ENCODE measurements around the gene KAT6B. TPM values are rescaled to one million over a fixed set of nuclear protein-coding genes. Genes with fewer than 3 reads are reported as not detected.

The KAT6B gene
- total and polyA plus RNA-seq, 2 of the 8 experiments (the other 6 are each of a cell fraction or from before 2014, with no cell fraction given), result 7.3 to 30.8 TPM

- H2BK12ac ChIP-seq (ENCODE audit: low read depth, low read length), result no peak overlapping the region
- no peak overlapping the region for H2AFZ ChIP-seq (ENCODE audit: low read length)
- H2AK5ac ChIP-seq (ENCODE audit: low read depth, low read length), result no peak overlapping the region
- H3K14ac ChIP-seq (ENCODE audit: insufficient read length), result no peak overlapping the region
- ChIA-PET POLR2A (ENCODE audit: partially characterized antibody) (interaction anchor here (0.6 kb wide), 1 partner anchor 91 kb away, joined by 3 read pairs; no protein-coding TSS in a partner anchor), CTCF (ENCODE audit: partially characterized antibody) (interaction anchor here (1.5 kb wide), 1 partner anchor 147 kb away, joined by 3 read pairs; no protein-coding TSS in a partner anchor)
- no peak overlapping the region for H3K4me2 ChIP-seq (ENCODE audit: insufficient read depth in 1 of 2, low read depth in 2 of 2, low read length in 2 of 2)
- H4K91ac ChIP-seq (replicated peaks; ENCODE audit: insufficient read length, low read length), result no peak overlapping the region
- H3K79me2 ChIP-seq (ENCODE audit: control insufficient read depth in 1 of 2, insufficient read depth in 2 of 2, low read length in 2 of 2), result peaks cover 3 to 34% of the 10 kb centered on the region in 2 experiments; a peak in 2 of 4 replicates
- no peak overlapping the region for H3K4ac ChIP-seq (replicated peaks; ENCODE audit: insufficient read length, low read depth, low read length)
- peaks cover 0 to 1% of the 10 kb centered on the region in 2 experiments for H4K20me1 ChIP-seq (replicated peaks in 1 of 2; ENCODE audit: control insufficient read depth in 1 of 2, insufficient read depth in 2 of 2, low read length in 2 of 2)
- H3K23ac ChIP-seq (ENCODE audit: insufficient read length), result no peak overlapping the region
- no peak overlapping the region for H2BK15ac ChIP-seq (ENCODE audit: low read length)
- no peak overlapping the region for H3K56ac ChIP-seq (replicated peaks; ENCODE audit: insufficient read length, low read depth, low read length)
- no peaks in the 10 kb centered on the region; a peak in 1 of 7 replicates for H3K4me1 ChIP-seq (replicated peaks in 1 of 4; ENCODE audit: control insufficient read depth in 3 of 4, insufficient read depth in 4 of 4, low read length in 3 of 4)
- no peak overlapping the region for H2BK20ac ChIP-seq (ENCODE audit: low read length)
- no peak overlapping the region for H4K5ac ChIP-seq (ENCODE audit: insufficient read length, low read depth, low read length)
- no peaks in the 10 kb centered on the region for H3K9me3 ChIP-seq (ENCODE audit: insufficient read depth in 2 of 2, low read depth in 1 of 2, low read length in 1 of 2)
- H3K36me3 ChIP-seq (ENCODE audit: control insufficient read depth in 2 of 4, insufficient read depth in 4 of 4, low read length in 3 of 4), result no peaks in the 10 kb centered on the region
- H2BK5ac ChIP-seq (ENCODE audit: low read depth, low read length), result no peak overlapping the region
- no peaks in the 10 kb centered on the region; the same call in none of the 2 replicates for H3K79me1 ChIP-seq (ENCODE audit: low read depth, low read length)
- H3K27me3 ChIP-seq (replicated peaks in 1 of 4; ENCODE audit: control insufficient read depth in 3 of 4, extremely low read depth in 1 of 4, insufficient read depth in 3 of 4, low read length in 3 of 4), result no peaks in the 10 kb centered on the region
- no peak overlapping the region for H3K18ac ChIP-seq (ENCODE audit: extremely low read depth, low read length)
- TF ChIP-seq SUZ12 (IDR thresholded peaks at IDR 0.05; ENCODE audit: low read length), result no peak
- TF ChIP-seq RFX5 (IDR thresholded peaks at IDR 0.05; ENCODE audit: borderline replicate concordance, low read depth, low read length), result no peak
- no peak overlapping the region for H4K8ac ChIP-seq (ENCODE audit: extremely low read depth, insufficient read depth, low read length)
- DNase-seq (ENCODE audit: low read depth in 1 of 2, low spot score in 2 of 2) (no peak), FAIRE-seq (no peak)
- H2BK120ac ChIP-seq (replicated peaks; ENCODE audit: low read depth, low read length), result no peak overlapping the region
- no peak overlapping the region for H3K27ac ChIP-seq (ENCODE audit: low read depth, low read length)
- no peak overlapping the region for H3K9ac ChIP-seq (replicated peaks in 1 of 4; ENCODE audit: extremely low read depth in 1 of 4, low read depth in 3 of 4, low read length in 3 of 4)
- no peak overlapping the region for H3K4me3 ChIP-seq (ENCODE audit: extremely low read depth in 1 of 4, insufficient read depth in 2 of 4, low read depth in 3 of 4, low read length in 4 of 4)
- peaks cover 2% of the 10 kb centered on the region; the same call in 1 of the 2 replicates for H3K23me2 ChIP-seq (ENCODE audit: low read depth, low read length)
These were observed 48.7 kb downstream of the KAT6B start for GRCh38 chr10:74875068-74875467.

Data from H1 (cell line).